Fibroblast of skin of left quadriceps (primary cell): ENCODE results near the gene ZNF559.

Source experiments
- DNase-seq, 2 experiments: peaks; one replicate each; pipeline ENCODE4 v3.0.0-alpha.2; 2013; ENCODE audit warnings: low read depth in 2 of 2

Gene ZNF559

GRCh38 chr19:9353011-9353410, 29.0 kb downstream of the ZNF559 start:
- DNase-seq, result no peak

- no peak for DNase-seq
Measured at GRCh38 chr19:9354651-9355050, 30.7 kb downstream of the ZNF559 start.

- DNase-seq, result no peak
Measured at GRCh38 chr19:9362905-9363304, 38.9 kb downstream of the ZNF559 start, which contains the start of gene ZNF177. Gene ZNF177, plus strand, starts transcription at chr19:9363013. Its CDS starts 15,299 bp downstream, at chr19:9378312.

GRCh38 chr19:9370738-9371619, 47.0 kb downstream of the ZNF559 start:
- DNase-seq, result no peak

GRCh38 chr19:9381361-9381785, 57.4 kb downstream of the ZNF559 start:
- DNase-seq, result no peak
